Gastroesophageal sphincter (tissue), 4 donors: Measurements from ENCODE around the gene CEACAM16. TPM values are rescaled to one million over a fixed set of nuclear protein-coding genes. Genes with fewer than 3 reads are reported as not detected.
"Not testable (repeated sequence)": the region's sequence is repeated elsewhere in the genome, so short reads cannot be mapped to it uniquely, and the experiment has no call there.

ENCODE experiments used
- ATAC-seq: fragments of 150-250 bp; one replicate; pipeline ENCODE4 v1.9.1; 2016; ENCODE audit warnings: mild to moderate bottlenecking, moderate library complexity
- H3K27ac ChIP-seq, 4 donors: fragments of 200-600 bp; sonication (generic) in 3 of 4; 1 replicate in 3 of 4; 2 replicates in 1 of 4; pipeline ENCODE4 v1.5.1; 2016 to 2019
- H3K27me3 ChIP-seq: fragments of 200-600 bp; sonication (generic); one replicate; pipeline ENCODE4 v1.5.1; 2019
- H3K36me3 ChIP-seq, 2 donors: fragments of 200-600 bp; sonication (generic); one replicate each; pipeline ENCODE4 v1.5.1; 2019; ENCODE audit warnings: control low read depth in 1 of 2
- H3K4me1 ChIP-seq, 3 donors: fragments of 200-600 bp; sonication (generic); 1 replicate in 2 of 3; 2 replicates in 1 of 3; pipeline ENCODE4 v1.5.1; 2016 to 2019; ENCODE audit warnings: control low read depth in 2 of 3
- H3K4me3 ChIP-seq, 2 donors: fragments of 200-600 bp; sonication (generic); one replicate each; pipeline ENCODE4 v1.5.1; 2019; ENCODE audit warnings: mild to moderate bottlenecking in 1 of 2, moderate library complexity in 1 of 2
- H3K9me3 ChIP-seq, 3 donors: fragments of 200-600 bp; sonication (generic); one replicate each; pipeline ENCODE4 v1.5.1; 2017 to 2019; ENCODE audit warnings: control low read depth in 2 of 3
- EP300 ChIP-seq: sonication (generic); formaldehyde crosslinking; IDR thresholded peaks from one replicate; pipeline ENCODE4 v1.6.1; 2017; ENCODE audit warnings: antibody characterized with exemption, mild to moderate bottlenecking
- POLR2A ChIP-seq, 2 donors: fragments of 450-650 bp; IDR thresholded peaks; one replicate each; pipeline ENCODE4 v1.6.1; 2017; ENCODE audit warnings: antibody characterized with exemption in 2 of 2, mild to moderate bottlenecking in 2 of 2, moderate library complexity in 1 of 2
- POLR2AphosphoS5 ChIP-seq: sonication (generic); formaldehyde crosslinking; IDR thresholded peaks from one replicate; pipeline ENCODE4 v1.6.1; 2017; ENCODE audit warnings: antibody characterized with exemption
- WGBS, 2 donors: methylation state at CpG; one replicate each; pipeline ENCODE4 v1.1.5; 2018; ENCODE audit warnings: low coverage in 1 of 2; 5-methylcytosine and 5-hydroxymethylcytosine counted together
- total RNA-seq, 4 donors: library from RNA; depleted of rRNA; stranded (reverse); fragments of >200 nt; gene quantifications; one replicate each; pipeline ENCODE4 v1.1.0, GENCODE V29; 2016
- TF ChIP-seq, protein P1 (sequence below), 4 experiments: fragments of 200-600 bp in 2 of 4; fragments of 450-650 bp in 2 of 4; sonication (generic) in 1 of 4; IDR thresholded peaks; one replicate each; pipeline ENCODE4 v1.5.1; 2017 to 2019; ENCODE audit warnings: antibody characterized with exemption in 4 of 4, mild to moderate bottlenecking in 2 of 4, moderate library complexity in 2 of 4

CEACAM16 gene
- total RNA-seq, 4 donors from 2014 or later: not detected

DNA sequence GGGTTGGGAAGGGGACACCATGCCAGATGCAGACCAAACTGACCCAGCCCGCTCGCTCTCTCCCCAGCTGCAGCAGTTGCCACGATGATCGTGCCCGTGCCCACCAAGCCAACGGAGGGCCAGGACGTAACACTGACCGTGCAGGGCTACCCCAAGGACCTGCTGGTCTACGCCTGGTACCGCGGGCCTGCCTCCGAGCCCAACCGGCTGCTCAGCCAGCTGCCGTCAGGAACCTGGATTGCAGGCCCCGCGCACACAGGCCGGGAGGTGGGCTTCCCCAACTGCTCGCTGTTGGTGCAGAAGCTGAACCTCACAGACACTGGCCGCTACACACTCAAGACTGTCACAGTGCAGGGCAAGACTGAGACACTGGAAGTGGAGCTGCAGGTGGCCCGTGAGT lies 8.8 kb downstream of the CEACAM16 start:
- H3K4me3 ChIP-seq: no peak overlapping the region
- no peak for ATAC-seq

DNA sequence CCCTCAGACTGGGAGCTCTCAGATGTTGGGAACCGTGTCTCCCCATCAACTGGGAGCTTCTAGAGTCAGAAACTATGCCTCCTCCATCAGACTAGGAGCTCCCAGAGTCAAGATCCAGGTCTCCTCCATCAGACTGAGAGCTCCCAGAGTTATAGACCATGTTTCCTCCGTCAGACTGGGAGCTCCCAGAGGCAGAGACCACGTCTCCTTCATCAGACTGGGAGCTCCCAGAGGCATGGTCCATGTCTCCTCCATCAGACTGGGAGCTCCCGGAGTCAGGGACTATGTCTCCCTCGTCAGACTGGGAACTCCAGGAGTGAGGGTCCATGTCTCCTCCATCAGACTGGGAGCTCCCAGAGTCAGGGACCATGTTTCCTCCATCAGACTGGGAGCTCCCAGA lies 10.0 kb downstream of the CEACAM16 start:
- H3K27me3 ChIP-seq: no peaks in the 10 kb centered on the region
- no peaks in the 10 kb centered on the region for H3K36me3 ChIP-seq
- ATAC-seq: no peak
- H3K4me1 ChIP-seq: no peaks in the 10 kb centered on the region
- no peaks in the 10 kb centered on the region for H3K9me3 ChIP-seq
- WGBS, 2 donors: 80% methylated on average over 2 of the region's 5 CpGs; no CpG with 5 or more reads in 1 of the 2 donors
- H3K4me3 ChIP-seq: no peak overlapping the region
- no peak overlapping the region for H3K27ac ChIP-seq
- no peak for TF ChIP-seq POLR2AphosphoS5
- TF ChIP-seq, protein P1, sequence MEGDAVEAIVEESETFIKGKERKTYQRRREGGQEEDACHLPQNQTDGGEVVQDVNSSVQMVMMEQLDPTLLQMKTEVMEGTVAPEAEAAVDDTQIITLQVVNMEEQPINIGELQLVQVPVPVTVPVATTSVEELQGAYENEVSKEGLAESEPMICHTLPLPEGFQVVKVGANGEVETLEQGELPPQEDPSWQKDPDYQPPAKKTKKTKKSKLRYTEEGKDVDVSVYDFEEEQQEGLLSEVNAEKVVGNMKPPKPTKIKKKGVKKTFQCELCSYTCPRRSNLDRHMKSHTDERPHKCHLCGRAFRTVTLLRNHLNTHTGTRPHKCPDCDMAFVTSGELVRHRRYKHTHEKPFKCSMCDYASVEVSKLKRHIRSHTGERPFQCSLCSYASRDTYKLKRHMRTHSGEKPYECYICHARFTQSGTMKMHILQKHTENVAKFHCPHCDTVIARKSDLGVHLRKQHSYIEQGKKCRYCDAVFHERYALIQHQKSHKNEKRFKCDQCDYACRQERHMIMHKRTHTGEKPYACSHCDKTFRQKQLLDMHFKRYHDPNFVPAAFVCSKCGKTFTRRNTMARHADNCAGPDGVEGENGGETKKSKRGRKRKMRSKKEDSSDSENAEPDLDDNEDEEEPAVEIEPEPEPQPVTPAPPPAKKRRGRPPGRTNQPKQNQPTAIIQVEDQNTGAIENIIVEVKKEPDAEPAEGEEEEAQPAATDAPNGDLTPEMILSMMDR (IDR thresholded peaks at IDR 0.05): no peak
- no peak for TF ChIP-seq POLR2A (IDR thresholded peaks at IDR 0.05)
- no peak for TF ChIP-seq EP300

More for the DNA sequence above, 8.8 kb downstream of the CEACAM16 start:
- no peaks in the 10 kb centered on the region for H3K4me1 ChIP-seq
- H3K27ac ChIP-seq: no peak overlapping the region
- TF ChIP-seq EP300 (no peak), POLR2AphosphoS5 (no peak), POLR2A (IDR thresholded peaks at IDR 0.05) (no peak)
- TF ChIP-seq, protein P1 (IDR thresholded peaks at IDR 0.05): no peak
- H3K9me3 ChIP-seq: no peaks in the 10 kb centered on the region
- no peaks in the 10 kb centered on the region for H3K36me3 ChIP-seq
- no peaks in the 10 kb centered on the region for H3K27me3 ChIP-seq
- WGBS, 2 donors: no CpG with 5 or more reads among the region's 20 CpGs

DNA sequence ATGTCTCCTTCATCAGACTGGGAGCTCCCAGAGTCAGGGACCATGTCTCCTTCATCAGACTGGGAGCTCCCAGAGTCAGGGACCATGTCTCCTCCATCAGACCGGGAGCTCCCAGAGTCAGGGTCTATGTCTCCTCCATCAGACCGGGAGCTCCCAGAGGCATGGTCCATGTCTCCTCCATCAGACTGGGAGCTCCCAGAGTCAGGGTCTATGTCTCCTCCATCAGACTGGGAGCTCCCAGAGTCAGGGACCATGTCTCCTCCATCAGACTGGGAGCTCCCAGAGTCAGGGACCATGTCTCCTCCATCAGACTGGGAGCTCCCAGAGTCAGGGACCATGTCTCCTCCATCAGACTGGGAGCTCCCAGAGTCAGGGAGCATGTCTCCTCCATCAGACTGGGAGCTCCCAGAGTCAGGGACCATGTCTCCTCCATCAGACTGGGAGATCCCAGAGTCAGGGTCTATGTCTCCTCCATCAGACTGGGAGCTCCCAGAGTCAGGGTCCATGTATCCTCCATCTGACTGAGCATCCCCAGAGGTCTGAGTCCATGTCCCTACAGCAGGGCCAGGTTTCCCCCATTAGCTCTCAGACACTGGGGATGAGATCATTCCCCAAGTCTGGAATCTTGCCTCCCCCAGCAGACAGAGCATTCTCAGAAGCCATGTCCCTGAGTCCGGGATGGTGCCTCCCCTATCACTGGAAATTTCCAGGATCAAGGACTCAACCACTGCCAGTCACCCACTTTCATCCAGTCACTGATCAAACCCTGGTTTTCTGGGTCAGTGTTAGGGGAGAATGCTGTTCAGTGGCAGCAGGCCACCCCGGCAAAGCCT lies 10.7 kb downstream of the CEACAM16 start:
- not testable (repeated sequence) for H3K27ac ChIP-seq, H3K27me3 ChIP-seq, H3K4me3 ChIP-seq, H3K9me3 ChIP-seq, H3K4me1 ChIP-seq, H3K36me3 ChIP-seq, ATAC-seq
- no CpG with 5 or more reads among the region's 4 CpGs for WGBS, 2 donors

DNA sequence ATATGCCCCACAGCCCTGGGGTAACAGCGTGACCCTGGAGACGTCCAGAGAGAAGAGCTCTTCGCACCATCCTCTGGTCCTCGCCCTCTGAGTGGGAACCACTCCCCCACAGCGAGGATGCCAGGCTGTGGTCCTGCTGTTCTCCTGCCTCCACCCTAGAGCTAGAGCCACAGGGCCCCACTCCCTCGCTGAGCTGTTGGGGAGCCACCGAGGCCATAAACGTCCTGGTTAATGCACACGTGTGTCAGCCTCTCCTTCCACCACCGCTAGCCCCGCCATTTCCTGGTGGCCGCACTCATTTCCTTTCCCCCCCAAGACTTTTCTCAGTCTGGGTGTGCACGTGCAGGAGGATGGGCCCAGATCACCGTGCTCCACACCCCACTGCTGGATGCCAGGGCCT lies 11.5 kb downstream of the CEACAM16 start:
- no peak for TF ChIP-seq POLR2AphosphoS5
- no peak for TF ChIP-seq POLR2A (IDR thresholded peaks at IDR 0.05)
- TF ChIP-seq EP300: no peak
- Histone ChIP-seq H3K36me3 (no peaks in the 10 kb centered on the region), H3K9me3 (peaks cover 0 to 8% (median 0%) of the 10 kb centered on the region in 3 donors), H3K27ac (no peak overlapping the region), H3K4me1 (no peaks in the 10 kb centered on the region), H3K27me3 (no peaks in the 10 kb centered on the region), H3K4me3 (no peak overlapping the region)
- ATAC-seq: no peak
- 64 to 85% methylated on average over 5 to 7 of the region's 14 CpGs for WGBS, 2 donors

DNA sequence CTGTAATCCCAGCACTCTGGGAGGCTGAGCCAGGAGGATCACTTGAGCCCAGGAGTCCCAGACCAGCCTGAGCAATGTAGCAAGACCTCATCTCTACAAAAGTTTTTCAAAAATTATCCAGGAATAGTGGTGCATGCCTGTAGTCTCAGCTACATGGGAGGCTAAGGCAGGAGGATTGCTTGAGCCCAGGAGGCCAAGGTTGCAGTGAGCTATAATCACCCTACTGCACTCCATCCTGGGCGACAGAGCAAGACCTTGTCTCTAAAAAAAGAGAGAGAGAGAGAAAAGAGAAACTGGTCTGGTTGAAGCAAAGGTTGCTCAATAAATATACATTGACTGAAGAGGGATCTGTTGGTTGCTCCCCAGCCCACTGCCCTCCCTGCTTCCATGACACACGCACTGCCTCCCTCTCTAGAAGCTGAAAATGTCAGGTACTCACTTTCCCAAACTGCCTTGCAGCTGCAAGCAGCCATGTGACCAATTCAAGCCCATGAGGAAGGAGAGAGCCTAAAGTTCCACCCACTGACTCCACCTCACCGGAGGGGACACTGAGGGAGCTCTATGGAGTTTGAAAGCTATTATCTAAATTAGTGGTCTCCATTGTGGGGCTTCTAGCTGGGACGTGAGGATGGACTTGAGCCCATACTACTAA lies 14.0 kb downstream of the CEACAM16 start:
- Histone ChIP-seq H3K9me3 (peaks cover 0 to 8% (median 0%) of the 10 kb centered on the region in 3 donors), H3K4me3 (no peak overlapping the region), H3K36me3 (no peaks in the 10 kb centered on the region), H3K27me3 (no peaks in the 10 kb centered on the region), H3K4me1 (peaks cover 0 to 3% (median 0%) of the 10 kb centered on the region in 3 donors), H3K27ac (no peak overlapping the region)
- no peak for ATAC-seq
- WGBS, 2 donors: 38 to 75% methylated on average over 4 of the region's 4 CpGs
- TF ChIP-seq, protein P1 (IDR thresholded peaks at IDR 0.05): no peak
- TF ChIP-seq POLR2A (IDR thresholded peaks at IDR 0.05) (no peak), EP300 (no peak), POLR2AphosphoS5 (no peak)
